Left renal pelvis (tissue), 4 donors: ENCODE measurements around the gene ABLIM2. TPM values are rescaled to one million over a fixed set of nuclear protein-coding genes. Genes with fewer than 3 reads are reported as not detected.
A peak's percentile ranks its signal among the peaks of the same experiment; 100 is the strongest.

Experiments
- DNase-seq, 4 donors: peaks; one replicate each; pipeline ENCODE4 v3.0.0-alpha.2; 2013; ENCODE audit warnings: low read depth in 4 of 4, low spot score in 3 of 4
- polyA plus RNA-seq, 4 donors: library from polyadenylated mRNA; unstranded; fragments of 120-200 nt; gene quantifications; one replicate each; pipeline ENCODE4 v1.2.1, GENCODE V29; 2013; ENCODE audit not compliant: insufficient read length in 4 of 4

The ABLIM2 gene
- polyA plus RNA-seq = 1 to 10 TPM; 1.8 to 7.0 (median 6.1) TPM

GRCh38 chr4:8158710-8159536 is at the start of gene ABLIM2:
TSS of gene ABLIM2 (minus strand) at chr4:8158813. CDS start at chr4:8158689, 124 bp downstream.
- peak; percentile 91 to 93 (median 92) for DNase-seq

GRCh38 chr4:8207314-8207713 is 48.7 kb upstream of the ABLIM2 start:
- DNase-seq = no peak

GRCh38 chr4:8205749-8206611 is 47.4 kb upstream of the ABLIM2 start:
- no peak for DNase-seq

- no peak for DNase-seq
Measured at GRCh38 chr4:8205241-8205707, 46.7 kb upstream of the ABLIM2 start.

DNA sequence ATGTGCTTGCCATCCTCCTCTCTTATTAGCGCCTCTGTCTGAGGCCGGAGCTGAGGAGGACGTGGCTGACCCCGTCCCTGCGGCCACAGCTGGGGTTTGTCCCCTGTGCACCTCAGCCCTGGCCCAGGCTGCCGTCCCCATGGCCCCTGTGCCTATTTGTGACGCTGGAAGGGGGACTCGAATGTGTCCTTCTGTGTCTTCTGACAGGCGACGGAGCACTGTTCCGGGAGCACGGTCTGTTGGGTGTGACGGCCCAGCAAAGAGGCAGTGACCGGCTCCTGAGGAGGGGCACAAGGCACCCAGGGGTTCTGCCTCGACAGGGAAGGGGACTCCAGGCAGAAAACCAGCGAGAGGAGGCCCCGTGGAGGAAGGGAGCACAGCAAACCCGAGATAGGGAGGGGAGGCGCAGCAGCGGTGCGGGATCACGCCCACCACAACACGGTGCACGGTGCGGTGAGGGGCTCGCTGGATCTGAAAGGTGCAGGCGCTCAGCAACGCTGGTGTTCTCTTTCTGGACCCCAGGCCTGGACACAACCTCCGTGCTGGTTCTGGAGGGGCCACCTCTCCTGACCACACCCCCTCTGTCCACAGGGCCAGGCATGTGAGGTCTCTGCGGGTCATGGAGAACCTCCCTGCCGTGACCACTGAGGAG is 46.1 kb upstream of the ABLIM2 start:
- no peak for DNase-seq

- DNase-seq = no peak
Measured at GRCh38 chr4:8203817-8204216, 45.2 kb upstream of the ABLIM2 start.

DNA sequence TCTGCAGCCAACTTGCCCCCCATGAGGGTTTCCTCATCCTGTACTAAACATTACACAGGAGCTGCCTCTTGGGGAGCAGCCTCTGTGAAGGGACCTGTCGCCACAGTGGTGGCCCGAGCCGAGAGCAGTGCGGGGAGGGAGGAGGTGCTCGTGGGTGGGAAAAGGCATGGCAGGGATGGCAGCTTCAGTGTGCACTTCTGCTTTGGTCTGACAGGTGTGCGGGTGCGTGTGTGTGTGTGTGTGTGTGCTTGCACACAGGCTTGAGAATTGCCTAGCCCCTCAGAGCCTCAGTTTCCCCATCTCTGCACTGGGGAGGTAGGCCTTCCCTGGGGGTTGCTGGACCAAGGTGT is 44.4 kb upstream of the ABLIM2 start:
- DNase-seq = no peak

GRCh38 chr4:8202108-8203051 is 43.8 kb upstream of the ABLIM2 start:
- no peak for DNase-seq

DNA sequence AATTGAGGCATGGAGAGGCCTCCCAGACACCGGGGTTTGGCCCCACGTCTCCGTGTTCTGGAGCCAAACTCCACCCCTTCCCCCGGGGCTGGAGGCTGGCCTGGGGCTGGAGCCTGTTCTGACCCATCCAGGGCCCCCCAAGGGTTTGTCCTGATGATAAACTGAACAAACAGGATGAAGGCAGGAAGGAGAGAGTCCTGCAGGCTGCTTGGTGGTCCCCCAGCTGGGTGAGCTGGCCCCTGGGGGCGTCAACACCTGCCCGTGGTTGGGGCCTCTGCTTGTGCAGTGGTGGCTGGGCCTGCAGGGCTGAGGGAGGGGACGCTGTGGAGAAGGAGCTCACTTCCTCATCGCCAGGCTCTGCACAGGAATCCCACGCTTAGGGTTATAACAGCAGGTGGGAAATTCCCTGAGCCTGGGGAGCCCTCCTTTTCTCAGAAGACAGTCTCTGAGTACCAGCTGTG is 42.7 kb upstream of the ABLIM2 start:
- no peak for DNase-seq

- DNase-seq = no peak
Measured at GRCh38 chr4:8200302-8200975, 41.8 kb upstream of the ABLIM2 start.

GRCh38 chr4:8199594-8200301 is 41.1 kb upstream of the ABLIM2 start:
- DNase-seq = no peak

DNA sequence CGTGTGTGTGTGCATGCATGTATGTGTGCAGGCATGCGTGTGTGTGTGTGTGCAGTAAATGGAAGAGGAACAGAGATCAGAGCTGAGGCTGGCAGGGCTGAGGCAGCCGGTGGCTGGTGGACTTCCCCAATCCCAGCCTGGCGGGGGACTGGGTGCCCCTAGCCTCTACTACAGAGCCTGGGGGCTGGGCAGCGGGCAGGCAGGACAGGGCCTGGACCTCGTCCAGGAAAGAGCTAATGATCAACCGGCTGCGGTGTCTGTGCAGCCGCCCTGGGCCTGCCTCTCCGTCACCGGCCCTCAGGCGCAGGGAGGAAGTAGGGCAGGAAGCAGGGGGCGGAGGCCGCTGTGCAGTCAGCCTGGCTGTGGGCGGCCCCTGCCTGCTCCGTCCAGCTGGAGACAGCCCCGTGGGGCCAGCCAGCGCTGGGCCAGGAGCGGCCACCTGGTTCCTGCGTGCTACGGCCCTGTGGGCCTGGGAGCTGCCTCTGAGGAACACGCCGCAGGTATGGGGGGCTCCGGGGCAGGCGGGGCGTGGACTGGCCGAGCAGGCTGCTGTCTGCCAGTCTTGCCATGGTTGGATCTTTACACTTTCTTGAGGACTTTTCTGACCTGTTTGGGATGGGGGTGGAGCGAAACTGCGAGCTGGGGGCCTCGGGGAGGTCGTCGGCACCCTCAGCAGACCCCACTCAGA is 40.4 kb upstream of the ABLIM2 start, which contains the start of gene SH3TC1:
Gene SH3TC1 (plus strand): TSS at position 385 of the 688 bp plus-strand sequence. CDS start 5,905 bp downstream, outside the sequence.
- peak; percentile 75 to 83 (median 79) for DNase-seq

GRCh38 chr4:8198206-8198905 is 39.7 kb upstream of the ABLIM2 start:
- no peak for DNase-seq

GRCh38 chr4:8197521-8197920 is 38.9 kb upstream of the ABLIM2 start:
- DNase-seq = no peak

DNA sequence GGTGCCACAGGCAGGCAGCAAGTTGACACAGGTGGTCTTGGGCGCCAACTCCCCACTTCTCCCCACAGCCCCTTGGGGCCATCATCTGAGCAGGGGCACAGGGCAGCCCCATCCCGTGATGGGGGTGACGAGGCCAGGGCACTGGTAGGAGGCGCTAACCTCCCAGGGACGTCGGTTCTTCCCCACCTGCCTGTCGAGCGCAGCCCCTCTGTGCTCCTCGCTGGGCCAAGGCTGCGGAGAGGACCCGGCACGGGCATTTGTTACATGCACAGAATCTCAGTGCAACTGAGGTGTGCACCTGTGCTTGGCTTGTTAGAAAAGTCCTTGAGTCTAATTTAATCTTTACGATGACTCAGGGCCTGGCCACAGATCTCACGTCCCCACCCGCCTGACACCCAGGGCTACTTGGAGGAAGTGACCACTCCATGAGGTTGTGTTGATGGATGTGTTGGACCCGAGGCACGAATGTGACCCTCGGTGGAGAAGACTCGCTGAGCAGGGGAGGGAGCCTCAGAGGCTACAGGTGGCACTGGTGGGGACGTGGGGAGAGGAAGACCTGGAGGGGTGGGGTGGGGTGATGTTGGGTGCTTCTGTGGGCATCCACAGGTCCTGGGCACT is 37.3 kb upstream of the ABLIM2 start:
- no peak for DNase-seq

DNA sequence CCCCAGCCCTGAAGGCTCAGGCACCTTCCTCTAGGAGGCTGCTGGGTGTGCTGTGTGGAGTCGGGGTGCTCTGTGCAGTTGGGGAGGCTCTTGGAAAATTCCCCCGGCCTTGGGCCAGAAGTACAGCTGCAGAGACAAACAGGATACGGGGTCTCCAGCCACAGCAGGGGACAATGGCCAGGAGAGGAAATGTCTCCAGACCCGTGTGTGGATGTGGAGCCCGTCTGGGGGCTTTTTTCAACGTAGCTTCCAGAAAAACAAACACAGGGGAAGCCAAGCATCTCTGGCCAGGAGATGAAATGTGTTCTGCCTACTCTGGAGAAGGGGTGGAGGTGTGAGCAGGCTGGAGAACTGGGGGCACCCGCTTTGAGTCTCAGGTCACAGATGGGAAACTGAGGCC is 36.8 kb upstream of the ABLIM2 start:
- DNase-seq = no peak
